GM12892 (cell line): ENCODE data around the gene HUS1B.

ENCODE experiments used
- POLR2A ChIP-seq: IDR thresholded peaks from 2 replicates; pipeline ENCODE4 v1.6.1; 2011; ENCODE audit warnings: low read depth, low read length, control low read depth
- TAF1 ChIP-seq: IDR thresholded peaks from 2 replicates; pipeline ENCODE4 v1.6.1; 2011; ENCODE audit warnings: low read depth, mild to moderate bottlenecking, control low read depth, low read length, borderline replicate concordance

GRCh38 chr6:654136-654535, 2.8 kb downstream of the HUS1B start:
- TF ChIP-seq POLR2A, result no peak
- no peak for TF ChIP-seq TAF1
